Measurements from ENCODE around the gene COPB2. TPM values are rescaled to one million over a fixed set of nuclear protein-coding genes. Genes with fewer than 3 reads are reported as not detected.

COPB2 gene
- total RNA-seq, 2 donors from 2014 or later = 76.5 to 137 TPM

DNA sequence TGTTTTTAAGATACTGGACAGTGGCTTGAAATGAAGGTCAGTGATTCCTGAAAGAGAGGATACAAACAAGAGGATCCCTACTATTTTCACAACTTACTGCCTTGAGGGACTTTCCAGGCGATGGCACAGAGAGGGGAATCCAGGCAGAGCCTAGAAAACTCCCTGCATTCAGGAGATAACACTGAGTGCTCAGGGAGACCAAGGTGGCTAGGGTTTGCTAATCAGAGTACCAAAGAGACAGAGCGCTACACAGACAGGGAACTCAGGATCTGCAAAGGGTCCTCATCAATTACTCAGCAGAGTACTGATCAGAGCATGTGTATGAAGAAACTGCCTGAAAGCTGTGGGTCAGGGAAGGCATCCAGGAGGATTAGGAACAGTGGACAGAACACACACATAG lies 57.4 kb downstream of the COPB2 start:
- Histone ChIP-seq H3K36me3 (no peaks in the 10 kb centered on the region), H3K4me1 (replicated peaks) (no peaks in the 10 kb centered on the region), H3K9me3 (no peaks in the 10 kb centered on the region), H3K27me3 (replicated peaks; ENCODE audit: insufficient read depth) (no peaks in the 10 kb centered on the region), H3K27ac (no peak overlapping the region), H3K4me3 (no peak overlapping the region)
- 79% methylated on average over 2 of the region's 2 CpGs for WGBS
- TF ChIP-seq POLR2A (IDR thresholded peaks at IDR 0.05) = no peak
- no peak for TF ChIP-seq POLR2AphosphoS5 (IDR thresholded peaks at IDR 0.05)
- no peak for TF ChIP-seq CTCF (IDR thresholded peaks at IDR 0.05)
- intact Hi-C loops (cut with DNase I) = no loop called here
- no peak for DNase-seq (ENCODE audit: low spot score)

DNA sequence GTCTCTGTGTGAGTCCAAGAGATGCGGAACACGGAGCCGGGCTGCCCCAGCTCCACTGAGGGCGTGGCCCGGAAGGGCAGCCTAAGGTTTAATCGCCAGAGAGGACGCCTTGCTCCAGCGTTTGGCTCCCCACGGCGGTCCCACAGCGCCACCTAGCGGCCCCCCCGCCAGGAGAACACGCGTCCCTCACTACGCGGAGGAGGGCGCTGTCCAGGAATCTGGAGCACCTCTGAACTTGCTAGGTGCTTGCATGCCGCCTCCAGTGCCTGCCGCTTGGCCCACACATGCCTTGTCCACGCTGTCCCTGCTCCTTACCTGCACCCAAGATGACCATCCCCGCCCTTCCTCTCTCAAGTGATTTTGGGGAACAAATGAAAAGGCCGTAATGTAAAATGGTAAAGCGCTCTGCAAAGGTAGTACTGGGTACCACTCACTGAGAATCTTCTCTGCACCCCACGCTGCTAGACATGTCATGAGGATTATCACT lies 60.0 kb downstream of the COPB2 start:
- H3K4me3 ChIP-seq = no peak overlapping the region
- intact Hi-C loops (cut with DNase I) = loop anchor here (2.0 to 5.0 kb wide), 2 partner anchors 219 to 392 kb away; no protein-coding TSS in a partner anchor
- WGBS = 13% methylated on average over 19 of the region's 25 CpGs

GRCh38 chr3:139328356-139328755 lies 61.1 kb downstream of the COPB2 start:
- no peaks in the 10 kb centered on the region for H3K27me3 ChIP-seq (replicated peaks; ENCODE audit: insufficient read depth)
- no peaks in the 10 kb centered on the region for H3K36me3 ChIP-seq
- H3K4me1 ChIP-seq (replicated peaks) = no peaks in the 10 kb centered on the region
- H3K4me3 ChIP-seq = no peak overlapping the region
- intact Hi-C loops (cut with DNase I) = loop anchor here (2.0 to 5.0 kb wide), 2 partner anchors 218 to 391 kb away; no protein-coding TSS in a partner anchor
- H3K27ac ChIP-seq = no peak overlapping the region
- 87% methylated on average over 4 of the region's 4 CpGs for WGBS
- no peaks in the 10 kb centered on the region for H3K9me3 ChIP-seq
- TF ChIP-seq POLR2A (IDR thresholded peaks at IDR 0.05) (no peak), CTCF (IDR thresholded peaks at IDR 0.05) (no peak), POLR2AphosphoS5 (IDR thresholded peaks at IDR 0.05) (no peak)
- no peak for DNase-seq (ENCODE audit: low spot score)

More for the DNA sequence above, 60.0 kb downstream of the COPB2 start:
- peak; percentile 76 for DNase-seq (ENCODE audit: low spot score)
- TF ChIP-seq POLR2AphosphoS5 (IDR thresholded peaks at IDR 0.05) (peak; percentile 50), POLR2A (IDR thresholded peaks at IDR 0.05) (no peak), CTCF (IDR thresholded peaks at IDR 0.05) (peak; percentile 95 to 99 (median 97))
- Histone ChIP-seq H3K4me1 (replicated peaks) (no peaks in the 10 kb centered on the region), H3K27ac (no peak overlapping the region), H3K9me3 (no peaks in the 10 kb centered on the region), H3K36me3 (no peaks in the 10 kb centered on the region), H3K27me3 (replicated peaks; ENCODE audit: insufficient read depth) (no peaks in the 10 kb centered on the region)

DNA sequence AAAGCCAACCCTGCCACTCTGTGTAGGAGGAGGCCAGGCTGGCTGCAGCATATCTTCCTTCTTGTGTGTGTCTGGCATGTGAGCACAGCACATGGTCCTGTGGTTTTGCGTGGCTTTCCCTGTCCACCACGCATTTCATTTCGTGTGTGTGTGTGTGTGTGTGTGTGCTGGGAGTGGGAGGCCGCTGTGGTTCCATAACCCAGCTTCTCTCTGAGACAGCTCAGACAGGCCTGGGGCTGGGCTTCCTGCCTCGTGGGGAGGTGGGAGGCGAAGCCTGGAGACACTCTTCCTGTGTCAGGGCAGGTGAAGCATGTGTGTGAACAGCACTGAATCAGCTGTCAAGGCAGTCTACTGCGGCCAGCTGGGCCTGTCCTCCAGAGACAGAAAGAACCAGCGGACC lies 61.6 kb downstream of the COPB2 start:
- TF ChIP-seq CTCF (IDR thresholded peaks at IDR 0.05) (no peak), POLR2A (IDR thresholded peaks at IDR 0.05) (no peak), POLR2AphosphoS5 (IDR thresholded peaks at IDR 0.05) (no peak)
- Histone ChIP-seq H3K27me3 (replicated peaks; ENCODE audit: insufficient read depth) (no peaks in the 10 kb centered on the region), H3K4me1 (replicated peaks) (no peaks in the 10 kb centered on the region), H3K4me3 (no peak overlapping the region), H3K36me3 (no peaks in the 10 kb centered on the region), H3K27ac (no peak overlapping the region), H3K9me3 (no peaks in the 10 kb centered on the region)
- 97% methylated on average over 7 of the region's 8 CpGs for WGBS
- intact Hi-C loops (cut with DNase I) = loop anchor here (2.0 to 5.0 kb wide), 2 partner anchors 217 to 391 kb away; no protein-coding TSS in a partner anchor
- no peak for DNase-seq (ENCODE audit: low spot score)

GRCh38 chr3:139327231-139327630 lies 62.2 kb downstream of the COPB2 start:
- no peak for TF ChIP-seq POLR2AphosphoS5 (IDR thresholded peaks at IDR 0.05)
- no peak for TF ChIP-seq CTCF (IDR thresholded peaks at IDR 0.05)
- no peak for TF ChIP-seq POLR2A (IDR thresholded peaks at IDR 0.05)
- no peaks in the 10 kb centered on the region for H3K9me3 ChIP-seq
- H3K4me3 ChIP-seq = no peak overlapping the region
- no peaks in the 10 kb centered on the region for H3K4me1 ChIP-seq (replicated peaks)
- no peaks in the 10 kb centered on the region for H3K27me3 ChIP-seq (replicated peaks; ENCODE audit: insufficient read depth)
- DNase-seq (ENCODE audit: low spot score) = no peak
- 90% methylated on average over 5 of the region's 5 CpGs for WGBS
- intact Hi-C loops (cut with DNase I) = loop anchor here (5.0 kb wide), 1 partner anchor 390 kb away; no protein-coding TSS in a partner anchor
- no peaks in the 10 kb centered on the region for H3K36me3 ChIP-seq
- no peak overlapping the region for H3K27ac ChIP-seq
